Endothelial cell of umbilical vein (primary cell): ENCODE results near the gene COL17A1. TPM values are rescaled to one million over a fixed set of nuclear protein-coding genes. Genes with fewer than 3 reads are reported as not detected.

ENCODE experiments used
- BruUV-seq: library from RNA; stranded (reverse); fragments of 400-500 nt; replicated peaks from 2 replicates; lab custom pipeline; 2021; lab: Mats Ljungman, UMichigan
- CTCF ChIA-PET: fragments of 300-600, 350-600 bp; sonication (Branson Sonifier 250); formaldehyde crosslinking; loops from one replicate; lab custom pipeline; 2021; ENCODE audit warnings: antibody characterized with exemption, inconsistent platforms; lab: Charles Lee
- POLR2A ChIA-PET: fragments of 300-600, 350-600 bp; sonication (Branson Sonifier 250); formaldehyde crosslinking; loops from one replicate; lab custom pipeline; 2021; ENCODE audit warnings: antibody characterized with exemption, inconsistent platforms; lab: Charles Lee
- DNase-seq: peaks from one replicate; pipeline ENCODE4 v3.0.0-alpha.2; 2011; ENCODE audit warnings: low read depth, low spot score
- FAIRE-seq: peaks from 2 replicates; lab custom pipeline; 2011; peaks lifted over from hg19 to GRCh38; lab: Jason Lieb, UNC
- H2AFZ ChIP-seq: 2 replicates; pipeline ENCODE4 v1.6.0; 2012; ENCODE audit warnings: low read depth, low read length, control low read depth, inconsistent platforms
- H3K27ac ChIP-seq: 2 replicates; pipeline ENCODE4 v1.5.1; 2011; ENCODE audit warnings: low read depth, mild to moderate bottlenecking, control low read depth, low read length, moderate library complexity; ENCODE audit not compliant: insufficient read depth
- H3K27me3 ChIP-seq, 2 experiments: 2 replicates each; pipeline versions ENCODE4 v1.6.0 to v1.6.1; 2011; ENCODE audit warnings: low read length in 2 of 2, mixed read lengths in 1 of 2; ENCODE audit not compliant: control insufficient read depth in 2 of 2, insufficient read depth in 2 of 2
- H3K36me3 ChIP-seq, 2 experiments: 2 replicates in 1 of 2; 3 replicates in 1 of 2; pipeline ENCODE4 v1.5.1; 2011; ENCODE audit warnings: low read length in 2 of 2, mild to moderate bottlenecking in 1 of 2, moderate library complexity in 1 of 2; ENCODE audit not compliant: control insufficient read depth in 2 of 2, insufficient read depth in 2 of 2; ENCODE audit errors: extremely low read depth in 1 of 2
- H3K4me1 ChIP-seq: 3 replicates; pipeline ENCODE4 v1.5.1; 2011; ENCODE audit warnings: mild to moderate bottlenecking, low read length; ENCODE audit not compliant: control insufficient read depth, insufficient read depth; ENCODE audit errors: extremely low read depth
- H3K4me2 ChIP-seq: 2 replicates; pipeline ENCODE4 v1.6.1; 2011; ENCODE audit warnings: low read length, control low read depth, mixed read lengths; ENCODE audit not compliant: insufficient read depth
- H3K4me3 ChIP-seq, 3 experiments: fragments of 200-600 bp in 1 of 3; sonication (generic), shearing (Covaris generic) in 1 of 3; replicated peaks in 1 of 3; 2 replicates each; pipeline ENCODE4 v1.5.1; 2011 to 2016; ENCODE audit warnings: control low read depth in 3 of 3, low read length in 3 of 3, mild to moderate bottlenecking in 2 of 3, inconsistent platforms in 1 of 3, low read depth in 1 of 3, moderate library complexity in 1 of 3; ENCODE audit not compliant: insufficient read depth in 1 of 3
- H3K79me2 ChIP-seq: 2 replicates; pipeline ENCODE4 v1.6.0; 2012; ENCODE audit warnings: low read length, inconsistent platforms; ENCODE audit not compliant: control insufficient read depth, insufficient read depth
- H3K9ac ChIP-seq: replicated peaks from 2 replicates; pipeline ENCODE3; 2011; ENCODE audit warnings: low read length, control low read depth; ENCODE audit not compliant: insufficient read depth; ENCODE audit errors: extremely low read depth
- H3K9me1 ChIP-seq: replicated peaks from 3 replicates; pipeline ENCODE4 v1.6.0; 2011; ENCODE audit warnings: mild to moderate bottlenecking, low read length; ENCODE audit not compliant: control insufficient read depth, insufficient read depth; ENCODE audit errors: extremely low read depth
- H3K9me3 ChIP-seq: replicated peaks from 2 replicates; pipeline ENCODE4 v1.5.1; 2012; ENCODE audit warnings: low read length, inconsistent platforms; ENCODE audit not compliant: control insufficient read depth, insufficient read depth
- H4K20me1 ChIP-seq: replicated peaks from 2 replicates; pipeline ENCODE3; 2011; ENCODE audit warnings: mild to moderate bottlenecking, low read length; ENCODE audit not compliant: control insufficient read depth, insufficient read depth; ENCODE audit errors: extremely low read depth
- EZH2 ChIP-seq: IDR thresholded peaks from 2 replicates; pipeline ENCODE4 v1.6.1; 2012; ENCODE audit warnings: borderline replicate concordance, low read depth, mild to moderate bottlenecking, moderate library complexity, low read length, inconsistent platforms; ENCODE audit not compliant: severe bottlenecking
- FOS ChIP-seq: IDR thresholded peaks from 2 replicates; pipeline ENCODE4 v1.6.1; 2011; ENCODE audit warnings: mild to moderate bottlenecking, low read length, moderate library complexity, borderline replicate concordance; ENCODE audit not compliant: insufficient read depth
- GATA2 ChIP-seq: IDR thresholded peaks from 2 replicates; pipeline ENCODE4 v1.7.0; 2011; ENCODE audit warnings: low read depth, mild to moderate bottlenecking, moderate library complexity, mixed read lengths, low read length; ENCODE audit not compliant: insufficient read length, insufficient read depth
- JUN ChIP-seq: IDR thresholded peaks from 2 replicates; pipeline ENCODE4 v1.6.1; 2011; ENCODE audit warnings: borderline replicate concordance, low read depth; ENCODE audit not compliant: insufficient read length, insufficient read depth
- MYC ChIP-seq: IDR thresholded peaks from one replicate; pipeline ENCODE4 v1.6.1; 2011; ENCODE audit warnings: mild to moderate bottlenecking, low read depth, low read length
- POLR2A ChIP-seq: IDR thresholded peaks from 2 replicates; pipeline ENCODE4 v1.6.1; 2012; ENCODE audit warnings: low read depth, mild to moderate bottlenecking, control low read depth, low read length
- POLR2AphosphoS5 ChIP-seq: IDR thresholded peaks from 2 replicates; pipeline ENCODE4 v1.6.1; 2012; ENCODE audit warnings: low read depth, mild to moderate bottlenecking, control low read depth, low read length, moderate library complexity; ENCODE audit not compliant: insufficient read depth
- dilution Hi-C: fragments of 300-500 bp; cut with MboI; formaldehyde crosslinking; loops from one replicate; pipeline ENCODE4 v1.15.0; 2019; ENCODE audit warnings: low sequenced_read_pairs; ENCODE audit not compliant: extremely low pct_ligation_motif_present
- intact Hi-C: fragments of 100-400 bp; cut with micrococcal nuclease; formaldehyde crosslinking; loops from one replicate; pipeline ENCODE4 v1.10.0; 2022
- polyA plus RNA-seq, 4 experiments: library from polyadenylated mRNA; depleted of rRNA in 3 of 4; stranded (reverse) in 3 of 4; unstranded in 1 of 4; fragments of >200 nt; gene quantifications; 2 replicates each; pipeline versions ENCODE4 v1.2.1 to v1.2.3, GENCODE V29; 2011 to 2012; ENCODE audit warnings: missing spikeins in 1 of 4
- total RNA-seq: library from RNA; stranded (reverse); gene quantifications from 2 replicates; pipeline ENCODE4 v1.2.3, GENCODE V29; 2021
- TF ChIP-seq, protein P1 (sequence below), 2 donors: IDR thresholded peaks; 1 replicate in 1 of 2; 2 replicates in 1 of 2; pipeline ENCODE4 v1.5.1; 2011; ENCODE audit warnings: low read length in 2 of 2, mild to moderate bottlenecking in 2 of 2, moderate library complexity in 2 of 2, control low read depth in 1 of 2, inconsistent platforms in 1 of 2, low read depth in 1 of 2; ENCODE audit not compliant: insufficient read depth in 1 of 2; ENCODE audit errors: extremely low read depth in 1 of 2
- TF ChIP-seq, protein P2 (sequence below): IDR thresholded peaks from 2 replicates; pipeline ENCODE4 v1.6.1; 2011; ENCODE audit not compliant: insufficient read depth, insufficient read length

Gene COL17A1
- total and polyA plus RNA-seq, 2 donors (not counting 3 experiments of a cell fraction or from before 2014, with no cell fraction given): 0.57 to 1.3 TPM

DNA sequence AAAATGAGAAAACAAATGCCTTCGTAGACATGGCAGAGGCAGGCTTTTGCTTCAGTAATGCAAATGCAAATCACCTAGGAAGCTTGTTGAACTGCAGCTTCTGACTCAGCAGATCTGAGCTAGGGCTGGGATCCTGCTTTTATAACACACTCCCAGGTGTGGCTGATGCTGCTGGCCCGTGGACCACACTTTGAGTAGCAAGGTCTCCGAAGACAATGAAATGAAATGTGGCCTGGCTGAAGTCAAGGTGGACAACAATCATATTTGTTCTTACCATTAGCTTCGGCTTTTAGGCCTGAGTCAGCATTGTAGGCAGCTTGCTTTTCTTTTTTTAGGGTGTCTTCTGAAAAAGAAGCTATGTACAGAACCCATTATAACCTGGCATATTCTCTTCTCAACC, 26.3 kb downstream of the COL17A1 start:
- no peak overlapping the region for H3K4me2 ChIP-seq
- intact Hi-C loops: no loop called here
- BruUV-seq: no TSS peak
- H3K9ac ChIP-seq: no peak overlapping the region
- H3K4me1 ChIP-seq: peaks cover 16% of the 10 kb centered on the region
- H3K9me1 ChIP-seq: no peaks in the 10 kb centered on the region
- TF ChIP-seq, protein P1, sequence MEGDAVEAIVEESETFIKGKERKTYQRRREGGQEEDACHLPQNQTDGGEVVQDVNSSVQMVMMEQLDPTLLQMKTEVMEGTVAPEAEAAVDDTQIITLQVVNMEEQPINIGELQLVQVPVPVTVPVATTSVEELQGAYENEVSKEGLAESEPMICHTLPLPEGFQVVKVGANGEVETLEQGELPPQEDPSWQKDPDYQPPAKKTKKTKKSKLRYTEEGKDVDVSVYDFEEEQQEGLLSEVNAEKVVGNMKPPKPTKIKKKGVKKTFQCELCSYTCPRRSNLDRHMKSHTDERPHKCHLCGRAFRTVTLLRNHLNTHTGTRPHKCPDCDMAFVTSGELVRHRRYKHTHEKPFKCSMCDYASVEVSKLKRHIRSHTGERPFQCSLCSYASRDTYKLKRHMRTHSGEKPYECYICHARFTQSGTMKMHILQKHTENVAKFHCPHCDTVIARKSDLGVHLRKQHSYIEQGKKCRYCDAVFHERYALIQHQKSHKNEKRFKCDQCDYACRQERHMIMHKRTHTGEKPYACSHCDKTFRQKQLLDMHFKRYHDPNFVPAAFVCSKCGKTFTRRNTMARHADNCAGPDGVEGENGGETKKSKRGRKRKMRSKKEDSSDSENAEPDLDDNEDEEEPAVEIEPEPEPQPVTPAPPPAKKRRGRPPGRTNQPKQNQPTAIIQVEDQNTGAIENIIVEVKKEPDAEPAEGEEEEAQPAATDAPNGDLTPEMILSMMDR (IDR thresholded peaks at IDR 0.05; ENCODE audit: extremely low read depth in 1 of 2, insufficient read depth in 1 of 2, low read depth in 1 of 2, low read length in 2 of 2): no peak
- TF ChIP-seq POLR2A: no peak
- no peak for TF ChIP-seq FOS
- no peak for TF ChIP-seq EZH2
- CTCF ChIA-PET: interaction anchor here (0.8 to 1.1 kb wide), 3 partner anchors 17 to 171 kb away, joined by 3 to 5 read pairs (median 3); no protein-coding TSS in a partner anchor
- H4K20me1 ChIP-seq: no peaks in the 10 kb centered on the region
- POLR2A ChIA-PET: no interaction called here
- H3K79me2 ChIP-seq: no peaks in the 10 kb centered on the region
- H3K27me3 ChIP-seq: no peaks in the 10 kb centered on the region
- H3K27ac ChIP-seq: no peak overlapping the region
- no peak overlapping the region for H2AFZ ChIP-seq
- dilution Hi-C loops: no loop called here
- no peaks in the 10 kb centered on the region for H3K36me3 ChIP-seq
- H3K9me3 ChIP-seq: no peaks in the 10 kb centered on the region
- DNase-seq (no peak), FAIRE-seq (no peak)
- H3K4me3 ChIP-seq: no peak overlapping the region

DNA sequence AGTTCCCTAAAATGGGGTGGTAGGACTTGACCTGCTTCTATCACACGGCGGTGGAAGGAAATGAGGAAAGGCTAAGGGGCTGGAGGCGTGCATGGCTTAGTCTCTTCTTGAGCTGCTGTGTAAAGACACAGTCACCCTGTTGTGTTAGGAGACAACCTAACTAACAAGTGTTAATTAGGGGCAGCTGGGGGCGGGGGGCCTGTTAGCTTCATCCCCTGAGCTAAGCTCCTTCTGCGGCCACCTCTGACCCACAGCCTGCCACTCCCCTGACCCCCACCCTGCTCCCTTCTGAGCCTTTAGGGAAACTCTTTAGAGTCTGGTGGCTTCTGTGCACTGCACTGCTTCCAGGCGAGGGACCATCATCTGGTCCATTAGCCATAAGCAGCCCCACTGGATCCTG, 28.0 kb downstream of the COL17A1 start:
- no peak for DNase-seq
- ChIA-PET POLR2A (no interaction called here), CTCF (interaction anchor here (1.0 to 1.8 kb wide), 2 partner anchors 64 to 69 kb away, joined by 3 to 7 read pairs; partner anchors contain the start of gene SFR1)
- Histone ChIP-seq H3K4me1 (peaks cover 22% of the 10 kb centered on the region), H3K36me3 (no peaks in the 10 kb centered on the region), H2AFZ (no peak overlapping the region), H3K9me1 (no peaks in the 10 kb centered on the region), H3K9me3 (no peaks in the 10 kb centered on the region), H3K4me3 (no peak overlapping the region), H3K27me3 (no peaks in the 10 kb centered on the region), H3K4me2 (no peak overlapping the region), H3K79me2 (no peaks in the 10 kb centered on the region), H3K27ac (no peak overlapping the region), H3K9ac (no peak overlapping the region), H4K20me1 (no peaks in the 10 kb centered on the region)
- no peak for FAIRE-seq
- no TSS peak for BruUV-seq
- intact Hi-C loops: no loop called here
- dilution Hi-C loops: no loop called here
- no peak for TF ChIP-seq JUN
- TF ChIP-seq, protein P2, sequence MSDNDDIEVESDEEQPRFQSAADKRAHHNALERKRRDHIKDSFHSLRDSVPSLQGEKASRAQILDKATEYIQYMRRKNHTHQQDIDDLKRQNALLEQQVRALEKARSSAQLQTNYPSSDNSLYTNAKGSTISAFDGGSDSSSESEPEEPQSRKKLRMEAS: no peak
- TF ChIP-seq, protein P1 (IDR thresholded peaks at IDR 0.05; ENCODE audit: extremely low read depth in 1 of 2, insufficient read depth in 1 of 2, low read depth in 1 of 2, low read length in 2 of 2): no peak
- TF ChIP-seq EZH2: no peak
- TF ChIP-seq POLR2A: no peak
- TF ChIP-seq GATA2: no peak
- TF ChIP-seq POLR2AphosphoS5: no peak
- no peak for TF ChIP-seq FOS
- no peak for TF ChIP-seq MYC
